GM23248 (cell line): ENCODE data around the gene ARFGAP3.

Source experiments
- EZH2 ChIP-seq: fragments of 200-600 bp; sonication (generic); IDR thresholded peaks from 2 replicates; pipeline ENCODE4 v1.6.1; 2018; ENCODE audit warnings: antibody characterized with exemption, mild to moderate bottlenecking; ENCODE audit not compliant: insufficient read depth, poor library complexity, severe bottlenecking
- EZH2phosphoT487 ChIP-seq: fragments of 200-600 bp; sonication (generic); IDR thresholded peaks from 2 replicates; pipeline ENCODE4 v1.6.1; 2018; ENCODE audit warnings: antibody characterized with exemption, moderate library complexity, mild to moderate bottlenecking, low read depth; ENCODE audit not compliant: insufficient read depth

DNA sequence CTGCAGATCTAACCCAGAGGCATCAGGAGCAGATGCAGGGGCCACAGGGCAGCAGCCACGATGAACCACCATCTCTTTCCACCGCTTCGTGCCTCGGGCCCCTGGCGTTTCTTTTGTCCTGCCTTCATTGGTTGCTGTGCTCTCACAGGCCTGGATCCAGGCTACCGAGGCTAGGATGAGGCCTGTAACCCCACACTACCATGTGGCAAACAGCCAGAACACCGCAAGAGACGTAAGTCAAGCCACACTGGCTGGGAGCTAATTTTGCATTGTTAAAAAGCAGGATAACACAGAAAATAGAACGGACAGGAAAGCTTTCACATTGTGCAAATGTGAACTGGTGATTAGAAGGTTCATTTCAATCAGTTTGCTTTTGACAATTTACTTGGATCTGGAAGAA lies 15.7 kb upstream of the ARFGAP3 start:
- TF ChIP-seq EZH2: no peak
- TF ChIP-seq EZH2phosphoT487: no peak
